ENCODE results near the gene DPYSL5. TPM values are rescaled to one million over a fixed set of nuclear protein-coding genes. Genes with fewer than 3 reads are reported as not detected.

Gene DPYSL5
- total RNA-seq, 1 experiment from 2014 or later: not detected

- Histone ChIP-seq H3K4me3 (no peak overlapping the region), H3K27ac (no peak overlapping the region), H3K27me3 (replicated peaks) (no peaks in the 10 kb centered on the region), H3K9me3 (replicated peaks) (no peaks in the 10 kb centered on the region), H3K36me3 (no peaks in the 10 kb centered on the region), H3K4me1 (replicated peaks) (peaks cover 39% of the 10 kb centered on the region)
- DNase-seq (ENCODE audit: low read depth in 1 of 2, low spot score in 2 of 2): peak; percentile 59 to 70
These were observed 140.3 kb downstream of the DPYSL5 start for GRCh38 chr2:26988058-26988860.

GRCh38 chr2:26989156-26989555 is 141.2 kb downstream of the DPYSL5 start:
- Histone ChIP-seq H3K4me1 (replicated peaks) (peaks cover 39% of the 10 kb centered on the region), H3K9me3 (replicated peaks) (0 out of 2 replicates have a peak, but pooled peaks cover 3% of the 10 kb centered on the region), H3K27ac (no peak overlapping the region), H3K4me3 (no peak overlapping the region), H3K27me3 (replicated peaks) (no peaks in the 10 kb centered on the region), H3K36me3 (no peaks in the 10 kb centered on the region)
- peak; percentile 40 to 52 for DNase-seq (ENCODE audit: low read depth in 1 of 2, low spot score in 2 of 2)

- no peak overlapping the region for H3K27ac ChIP-seq
- no peak overlapping the region for H3K4me3 ChIP-seq
- DNase-seq (ENCODE audit: low read depth in 1 of 2, low spot score in 2 of 2): no peak
- 0 out of 2 replicates have a peak, but pooled peaks cover 3% of the 10 kb centered on the region for H3K9me3 ChIP-seq (replicated peaks)
- H3K36me3 ChIP-seq: no peaks in the 10 kb centered on the region
- no peaks in the 10 kb centered on the region for H3K27me3 ChIP-seq (replicated peaks)
- H3K4me1 ChIP-seq (replicated peaks): peaks cover 39% of the 10 kb centered on the region
These were observed 143.8 kb downstream of the DPYSL5 start for GRCh38 chr2:26991717-26992116.

- Histone ChIP-seq H3K9me3 (replicated peaks) (0 out of 2 replicates have a peak, but pooled peaks cover 3% of the 10 kb centered on the region), H3K27me3 (replicated peaks) (no peaks in the 10 kb centered on the region), H3K36me3 (no peaks in the 10 kb centered on the region), H3K4me1 (replicated peaks) (peaks cover 26% of the 10 kb centered on the region), H3K4me3 (no peak overlapping the region), H3K27ac (no peak overlapping the region)
- DNase-seq (ENCODE audit: low read depth in 1 of 2, low spot score in 2 of 2): no peak
These were observed 145.8 kb downstream of the DPYSL5 start for GRCh38 chr2:26993768-26994167.

- DNase-seq (ENCODE audit: low read depth in 1 of 2, low spot score in 2 of 2): no peak
- Histone ChIP-seq H3K27me3 (replicated peaks) (no peaks in the 10 kb centered on the region), H3K4me3 (no peak overlapping the region), H3K9me3 (replicated peaks) (0 out of 2 replicates have a peak, but pooled peaks cover 3% of the 10 kb centered on the region), H3K4me1 (replicated peaks) (peaks cover 14% of the 10 kb centered on the region), H3K27ac (no peak overlapping the region), H3K36me3 (no peaks in the 10 kb centered on the region)
These were observed 147.1 kb downstream of the DPYSL5 start for GRCh38 chr2:26994983-26995382.

GRCh38 chr2:26997394-26997793 is 149.5 kb downstream of the DPYSL5 start:
- Histone ChIP-seq H3K36me3 (no peaks in the 10 kb centered on the region), H3K27me3 (replicated peaks) (no peaks in the 10 kb centered on the region), H3K9me3 (replicated peaks) (0 out of 2 replicates have a peak, but pooled peaks cover 3% of the 10 kb centered on the region), H3K4me1 (replicated peaks) (peaks cover 5% of the 10 kb centered on the region), H3K4me3 (no peak overlapping the region), H3K27ac (no peak overlapping the region)
- DNase-seq (ENCODE audit: low read depth in 1 of 2, low spot score in 2 of 2): no peak

GRCh38 chr2:26998323-26998722 is 150.4 kb downstream of the DPYSL5 start:
- no peak for DNase-seq (ENCODE audit: low read depth in 1 of 2, low spot score in 2 of 2)
- Histone ChIP-seq H3K9me3 (replicated peaks) (0 out of 2 replicates have a peak, but pooled peaks cover 3% of the 10 kb centered on the region), H3K27ac (no peak overlapping the region), H3K27me3 (replicated peaks) (no peaks in the 10 kb centered on the region), H3K4me3 (no peak overlapping the region), H3K4me1 (replicated peaks) (peaks cover 5% of the 10 kb centered on the region), H3K36me3 (no peaks in the 10 kb centered on the region)

Other genes with a start within 250 kb of the DPYSL5 start
- not detected in 2 replicates for gene CIB4, start 206.8 kb upstream of the DPYSL5 start, total RNA-seq (2014; rRNA removed; shearing (Covaris generic))
- not detected in 2 replicates for gene KCNK3, start 155.4 kb upstream of the DPYSL5 start, total RNA-seq (2014; rRNA removed; shearing (Covaris generic))
- gene SLC35F6, start 83.8 kb upstream of the DPYSL5 start, total RNA-seq (2014; rRNA removed; shearing (Covaris generic)): 35.9 and 55.2 TPM in 2 replicates
- gene CENPA, start 62.1 kb upstream of the DPYSL5 start, total RNA-seq (2014; rRNA removed; shearing (Covaris generic)): 17.9 and 42.8 TPM in 2 replicates
- gene MAPRE3, start 122.5 kb downstream of the DPYSL5 start, total RNA-seq (2014; rRNA removed; shearing (Covaris generic)): 0.50 and 3.3 TPM in 2 replicates
- 52.4 and 57.3 TPM in 2 replicates for gene TMEM214, start 184.8 kb downstream of the DPYSL5 start, total RNA-seq (2014; rRNA removed; shearing (Covaris generic))
- gene AGBL5, start 203.5 kb downstream of the DPYSL5 start, total RNA-seq (2014; rRNA removed; shearing (Covaris generic)): 22.8 and 32.7 TPM in 2 replicates
- 322 and 334 TPM in 2 replicates for gene OST4, start 223.5 kb downstream of the DPYSL5 start, total RNA-seq (2014; rRNA removed; shearing (Covaris generic))
- gene EMILIN1, start 230.5 kb downstream of the DPYSL5 start, total RNA-seq (2014; rRNA removed; shearing (Covaris generic)): 168 and 170 TPM in 2 replicates
- gene KHK, start 238.6 kb downstream of the DPYSL5 start, total RNA-seq (2014; rRNA removed; shearing (Covaris generic)): 0.11 and 0.31 TPM in 2 replicates

All from SJSA1 (cell line).